K562 (cell line): ENCODE results near the gene TSPYL6. TPM values are rescaled to one million over a fixed set of nuclear protein-coding genes. Genes with fewer than 3 reads are reported as not detected.

ENCODE experiments used
- ATAC-seq: fragments of 200-7000 bp; cut with Tn5 transposase; 3 replicates; pipeline ENCODE4 v1.9.1; 2020; ENCODE audit warnings: moderate library complexity
- BruUV-seq: library from RNA; stranded (reverse); fragments of 400-500 nt; replicated peaks from 2 replicates; lab custom pipeline; 2021; lab: Mats Ljungman, UMichigan
- CTCF ChIA-PET: fragments of 300-600 bp; formaldehyde crosslinking; extraction: SDS; loops from one replicate; lab custom pipeline; 2021; ENCODE audit warnings: low intra/inter-chr PET ratio; lab: Yijun Ruan, JAX
- POLR2A ChIA-PET: fragments of 300-600, 350-650 bp; sonication (Branson Sonifier 250); formaldehyde crosslinking; extraction: SDS; loops from one replicate; lab custom pipeline; 2021; ENCODE audit warnings: antibody characterized with exemption, inconsistent platforms; lab: Yijun Ruan, JAX
- DNase-seq, 4 experiments: peaks; one replicate each; pipeline versions ENCODE4 v3.0.0 to v3.0.0-alpha.2; 2011 to 2018; ENCODE audit warnings: low spot score in 3 of 4, mixed read lengths in 3 of 4; ENCODE audit errors: extremely low read depth in 1 of 4
- FAIRE-seq: peaks from 2 replicates; lab custom pipeline; 2011; peaks lifted over from hg19 to GRCh38; lab: Jason Lieb, UNC
- H2AFZ ChIP-seq: 2 replicates; pipeline ENCODE4 v1.6.0; 2011; ENCODE audit warnings: low read depth, low read length, control low read depth, inconsistent platforms
- H3K27ac ChIP-seq: fragments of 200-600 bp; 3 replicates; pipeline ENCODE4 v1.8.0; 2011; ENCODE audit warnings: low read depth, mild to moderate bottlenecking, control low read depth, inconsistent platforms, low read length, moderate library complexity, mixed read lengths; ENCODE audit errors: extremely low read depth
- H3K27me3 ChIP-seq, 2 experiments: fragments of 300-600 bp in 1 of 2; 2 replicates in 1 of 2; 3 replicates in 1 of 2; pipeline versions ENCODE4 v1.6.0 to v1.8.0; 2011; ENCODE audit warnings: inconsistent platforms in 2 of 2, low read length in 2 of 2, mild to moderate bottlenecking in 1 of 2, mixed read lengths in 1 of 2, moderate library complexity in 1 of 2; ENCODE audit not compliant: control insufficient read depth in 2 of 2, insufficient read depth in 2 of 2
- H3K36me3 ChIP-seq: fragments of 300-600 bp; 3 replicates; pipeline ENCODE4 v1.8.0; 2011; ENCODE audit warnings: mild to moderate bottlenecking, low read length, inconsistent platforms; ENCODE audit not compliant: control insufficient read depth, insufficient read depth
- H3K4me1 ChIP-seq, 2 experiments: fragments of 200-600 bp in 1 of 2; replicated peaks in 1 of 2; 2 replicates in 1 of 2; 3 replicates in 1 of 2; pipeline versions ENCODE4 v1.5.1 to v1.8.0; 2011; ENCODE audit warnings: inconsistent platforms in 2 of 2, low read length in 2 of 2, mild to moderate bottlenecking in 1 of 2, mixed read lengths in 1 of 2, moderate library complexity in 1 of 2; ENCODE audit not compliant: control insufficient read depth in 2 of 2, insufficient read depth in 2 of 2
- H3K4me2 ChIP-seq: 2 replicates; pipeline ENCODE4 v1.6.1; 2011; ENCODE audit warnings: low read length, control low read depth, inconsistent platforms, mixed read lengths; ENCODE audit not compliant: insufficient read depth
- H3K4me3 ChIP-seq: fragments of 200-600 bp; sonication (generic), shearing (Covaris generic); 2 replicates; pipeline ENCODE4 v1.5.1; 2016; ENCODE audit warnings: control low read depth, inconsistent platforms
- H3K79me2 ChIP-seq: fragments of 200-600 bp; 3 replicates; pipeline ENCODE4 v1.8.0; 2011; ENCODE audit warnings: low read length, inconsistent platforms; ENCODE audit not compliant: control insufficient read depth, insufficient read depth
- H3K9ac ChIP-seq, 2 experiments: 2 replicates each; pipeline versions ENCODE4 v1.6.0 to v1.6.1; 2011; ENCODE audit warnings: low read depth in 2 of 2, low read length in 2 of 2, control low read depth in 1 of 2, inconsistent platforms in 1 of 2, mild to moderate bottlenecking in 1 of 2, mixed read lengths in 1 of 2; ENCODE audit not compliant: insufficient read depth in 1 of 2
- H3K9me1 ChIP-seq: one replicate; pipeline ENCODE4 v1.6.0; 2011; ENCODE audit warnings: inconsistent platforms, mild to moderate bottlenecking, low read length, moderate library complexity; ENCODE audit not compliant: control insufficient read depth, insufficient read depth
- H3K9me3 ChIP-seq: replicated peaks from 2 replicates; pipeline ENCODE4 v1.5.1; 2011; ENCODE audit warnings: low read depth, low read length, inconsistent platforms; ENCODE audit not compliant: control insufficient read depth, insufficient read depth
- H4K20me1 ChIP-seq: replicated peaks from 2 replicates; pipeline ENCODE4 v1.6.1; 2011; ENCODE audit warnings: low read length, inconsistent platforms, mixed read lengths; ENCODE audit not compliant: control insufficient read depth, insufficient read depth
- CBFB ChIP-seq: sonication (generic); formaldehyde crosslinking; IDR thresholded peaks from 2 replicates; pipeline ENCODE4 v1.4.0; 2020; ENCODE audit warnings: mild to moderate bottlenecking, missing genetic modification reagents
- DIDO1 ChIP-seq: fragments of 450-650 bp; IDR thresholded peaks from 2 replicates; pipeline ENCODE4 v1.6.1; 2016; ENCODE audit warnings: low read depth, missing biosample characterization, missing genetic modification characterization
- ETV6 ChIP-seq, 3 experiments: fragments of 150-350 bp in 1 of 3; sonication (generic) in 1 of 3; formaldehyde crosslinking in 1 of 3; IDR thresholded peaks; 2 replicates each; pipeline versions ENCODE4 v1.6.1 to v1.8.0; 2014 to 2022; ENCODE audit warnings: borderline replicate concordance in 2 of 3, low read depth in 2 of 3, antibody characterized with exemption in 1 of 3, low read length in 1 of 3, mild to moderate bottlenecking in 1 of 3, missing genetic modification reagents in 1 of 3
- KLF13 ChIP-seq: fragments of 450-650 bp; IDR thresholded peaks from 2 replicates; pipeline ENCODE4 v1.6.1; 2016; ENCODE audit warnings: missing genetic modification characterization, low read depth, mild to moderate bottlenecking, missing compliant biosample characterization, moderate library complexity, borderline replicate concordance
- MTA2 ChIP-seq: fragments of 450-650 bp; IDR thresholded peaks from 2 replicates; pipeline ENCODE4 v1.6.1; 2016; ENCODE audit warnings: low read depth
- MTA3 ChIP-seq: fragments of 450-650 bp; formaldehyde crosslinking; IDR thresholded peaks from 2 replicates; pipeline ENCODE4 v1.6.1; 2017; ENCODE audit warnings: mild to moderate bottlenecking, borderline replicate concordance
- SIRT6 ChIP-seq: IDR thresholded peaks from one replicate; pipeline ENCODE4 v1.6.1; 2012; ENCODE audit warnings: low read depth, mild to moderate bottlenecking, control low read depth, inconsistent platforms, low read length, moderate library complexity
- SMARCC2 ChIP-seq: fragments of 450-650 bp; IDR thresholded peaks from 2 replicates; pipeline ENCODE4 v1.6.1; 2017; ENCODE audit warnings: antibody characterized with exemption, moderate library complexity, mild to moderate bottlenecking, low read depth
- TAF15 ChIP-seq: fragments of 200-400 bp; formaldehyde crosslinking; IDR thresholded peaks from 2 replicates; pipeline ENCODE4 v1.6.1; 2017; ENCODE audit warnings: mild to moderate bottlenecking, low read depth, low read length, moderate library complexity
- TEAD1 ChIP-seq, 2 experiments: fragments of 450-650 bp in 1 of 2; sonication (generic) in 1 of 2; formaldehyde crosslinking; IDR thresholded peaks; 2 replicates each; pipeline versions ENCODE4 v1.4.0 to v1.8.0; 2020 to 2022; ENCODE audit warnings: mild to moderate bottlenecking in 2 of 2, missing genetic modification reagents in 1 of 2
- ZC3H4 ChIP-seq: sonication (generic); formaldehyde crosslinking; IDR thresholded peaks from 2 replicates; pipeline ENCODE4 v1.9.0; 2021; ENCODE audit warnings: missing genetic modification reagents, borderline replicate concordance
- ZEB2 ChIP-seq: fragments of 450-650 bp; IDR thresholded peaks from 2 replicates; pipeline ENCODE4 v1.6.1; 2016
- ZFPM2 ChIP-seq: fragments of 250-450 bp; sonication (Bioruptor Pico); IDR thresholded peaks from 2 replicates; pipeline ENCODE4 v1.5.1; 2022; ENCODE audit warnings: mild to moderate bottlenecking
- ZNF445 ChIP-seq: fragments of 250-450 bp; sonication (Bioruptor Pico); IDR thresholded peaks from 2 replicates; pipeline ENCODE4 v1.4.0; 2020; ENCODE audit warnings: low read depth, mild to moderate bottlenecking, moderate library complexity
- ZNF583 ChIP-seq: fragments of 250-450 bp; sonication (Bioruptor Pico); IDR thresholded peaks from 2 replicates; pipeline ENCODE4 v1.4.0; 2020
- WGBS: fragments of 100-300 bp; shearing (Covaris generic); methylation state at CpG from one replicate; pipeline ENCODE4 v1.1.6; 2016; ENCODE audit warnings: low coverage, mixed read lengths; ENCODE audit not compliant: insufficient coverage; ENCODE audit errors: missing lambda C conversion rate; 5-methylcytosine and 5-hydroxymethylcytosine counted together
- in situ Hi-C: fragments of 300-500 bp; cut with MboI; formaldehyde crosslinking; loops from 4 replicates; pipeline ENCODE4 v1.15.0; 2018; ENCODE audit warnings: inconsistent platforms, mixed read lengths
- intact Hi-C: fragments of 100-400 bp; cut with micrococcal nuclease; formaldehyde crosslinking; loops from 2 replicates; pipeline ENCODE4 v1.14.2; 2022
- polyA plus RNA-seq, 8 experiments: library from polyadenylated mRNA; depleted of rRNA in 4 of 8; stranded (reverse) in 5 of 8; unstranded in 3 of 8; fragments of >200 nt; fragmentation: Nextera tagmentation in 2 of 8; fragmentation: Illumina TruSeq in 1 of 8; extraction: Ambion mirVana in 2 of 8; extraction: Trizol in 1 of 8; gene quantifications; 2 replicates each; pipeline versions ENCODE4 v1.2.1 to v1.2.3, GENCODE V29; 2011 to 2014; ENCODE audit warnings: inconsistent platforms in 1 of 8, missing spikeins in 1 of 8
- total RNA-seq, 7 experiments: library from RNA; depleted of rRNA in 6 of 7; stranded (reverse); fragments of >200 nt in 6 of 7; fragmentation: Illumina TruSeq in 2 of 7; extraction: Trizol in 2 of 7; gene quantifications; 2 replicates each; pipeline versions ENCODE4 v1.2.1 to v1.2.3, GENCODE V29; 2011 to 2021; ENCODE audit warnings: low replicate concordance in 1 of 7
- TF ChIP-seq, protein P1 (sequence below): sonication (generic); formaldehyde crosslinking; IDR thresholded peaks from 2 replicates; pipeline ENCODE4 v1.8.0; 2022; ENCODE audit warnings: mild to moderate bottlenecking, missing genetic modification reagents
- TF ChIP-seq, protein P2 (sequence below): fragments of 450-650 bp; IDR thresholded peaks from 2 replicates; pipeline ENCODE4 v1.6.1; 2017; ENCODE audit warnings: antibody characterized with exemption

Gene TSPYL6
- total and polyA plus RNA-seq, 9 of the 15 experiments (the other 6 are each of a cell fraction or from before 2014, with no cell fraction given), result 1.5 to 10.1 (median 7.6) TPM

DNA sequence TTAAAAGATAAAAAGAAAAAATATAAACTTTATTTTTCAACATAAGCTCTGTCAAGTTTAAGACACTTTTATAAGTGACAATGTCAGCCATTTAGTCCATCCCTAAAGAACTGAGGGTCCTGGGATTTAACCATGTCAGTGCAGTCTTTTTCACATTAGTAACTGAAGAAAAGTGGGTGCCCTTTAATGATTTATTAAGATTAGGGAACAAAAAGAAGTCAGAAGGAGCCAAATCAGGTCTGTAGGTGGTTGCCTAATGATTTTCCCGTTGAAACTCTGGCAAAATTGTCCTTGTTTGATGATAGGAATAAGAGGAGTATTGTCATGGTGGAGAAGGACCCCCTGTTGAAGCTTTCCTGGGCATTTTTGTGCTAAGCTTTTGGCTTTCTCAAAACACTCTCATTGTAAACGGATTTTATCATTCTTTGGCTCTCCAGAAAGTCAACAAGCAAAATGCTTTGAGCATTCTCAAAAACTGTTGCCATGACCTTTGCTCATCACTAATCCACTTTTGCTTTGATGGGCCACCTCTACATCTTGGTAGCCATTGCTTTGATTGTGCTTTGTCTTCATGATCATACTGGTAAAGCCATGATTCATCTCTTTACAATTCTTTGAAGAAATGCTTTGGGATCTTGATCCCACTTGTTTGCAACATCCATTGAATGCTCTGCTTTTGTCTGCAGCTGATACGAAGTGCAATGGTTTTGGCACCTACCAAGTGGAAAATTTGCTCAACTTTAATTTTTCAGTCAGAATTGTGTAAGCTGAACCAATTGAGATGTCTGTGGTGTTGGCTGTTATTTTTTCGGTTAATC is 22.0 kb downstream of the TSPYL6 start:
- no peak for TF ChIP-seq KLF13
- TF ChIP-seq ZEB2, result no peak
- TF ChIP-seq SIRT6, result no peak
- no peak for TF ChIP-seq ZNF445 (CRISPR knock-in tag)
- TF ChIP-seq MTA3, result no peak
- no peak for TF ChIP-seq TAF15
- no peak for TF ChIP-seq ZC3H4 (CRISPR knock-in tag)
- TF ChIP-seq TEAD1 (CRISPR knock-in tag; IDR thresholded peaks at IDR 0.05), result no peak
- no peak for TF ChIP-seq MTA2
- TF ChIP-seq, protein P1, sequence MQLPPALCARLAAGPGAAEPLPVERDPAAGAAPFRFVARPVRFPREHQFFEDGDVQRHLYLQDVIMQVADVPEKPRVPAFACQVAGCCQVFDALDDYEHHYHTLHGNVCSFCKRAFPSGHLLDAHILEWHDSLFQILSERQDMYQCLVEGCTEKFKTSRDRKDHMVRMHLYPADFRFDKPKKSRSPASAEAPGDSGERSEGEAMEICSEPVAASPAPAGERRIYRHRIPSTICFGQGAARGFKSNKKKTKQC (CRISPR knock-in tag), result no peak
- no peak for TF ChIP-seq DIDO1 (tag)
- TF ChIP-seq, protein P2, sequence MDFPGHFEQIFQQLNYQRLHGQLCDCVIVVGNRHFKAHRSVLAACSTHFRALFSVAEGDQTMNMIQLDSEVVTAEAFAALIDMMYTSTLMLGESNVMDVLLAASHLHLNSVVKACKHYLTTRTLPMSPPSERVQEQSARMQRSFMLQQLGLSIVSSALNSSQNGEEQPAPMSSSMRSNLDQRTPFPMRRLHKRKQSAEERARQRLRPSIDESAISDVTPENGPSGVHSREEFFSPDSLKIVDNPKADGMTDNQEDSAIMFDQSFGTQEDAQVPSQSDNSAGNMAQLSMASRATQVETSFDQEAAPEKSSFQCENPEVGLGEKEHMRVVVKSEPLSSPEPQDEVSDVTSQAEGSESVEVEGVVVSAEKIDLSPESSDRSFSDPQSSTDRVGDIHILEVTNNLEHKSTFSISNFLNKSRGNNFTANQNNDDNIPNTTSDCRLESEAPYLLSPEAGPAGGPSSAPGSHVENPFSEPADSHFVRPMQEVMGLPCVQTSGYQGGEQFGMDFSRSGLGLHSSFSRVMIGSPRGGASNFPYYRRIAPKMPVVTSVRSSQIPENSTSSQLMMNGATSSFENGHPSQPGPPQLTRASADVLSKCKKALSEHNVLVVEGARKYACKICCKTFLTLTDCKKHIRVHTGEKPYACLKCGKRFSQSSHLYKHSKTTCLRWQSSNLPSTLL, result no peak
- no peak for TF ChIP-seq CBFB
- TF ChIP-seq ZNF583, result no peak
- TF ChIP-seq SMARCC2, result no peak
- TF ChIP-seq ZFPM2, result no peak
- TF ChIP-seq ETV6 (IDR thresholded peaks at IDR 0.05; ENCODE audit: borderline replicate concordance in 1 of 2, low read depth in 2 of 2, low read length in 1 of 2), result no peak
- TF ChIP-seq ETV6 (CRISPR knock-in tag; IDR thresholded peaks at IDR 0.05; ENCODE audit: borderline replicate concordance), result no peak
- H3K9me3 ChIP-seq, result no peaks in the 10 kb centered on the region
- H3K79me2 ChIP-seq, result no peaks in the 10 kb centered on the region; the same call in 1 of the 3 replicates
- FAIRE-seq (no peak), ATAC-seq (no peak), DNase-seq (no peak)
- H3K36me3 ChIP-seq, result peaks cover 2% of the 10 kb centered on the region; the same call in 1 of the 3 replicates
- CTCF ChIA-PET, result no interaction called here
- H4K20me1 ChIP-seq, result no peaks in the 10 kb centered on the region
- H2AFZ ChIP-seq, result no peak overlapping the region
- no peaks in the 10 kb centered on the region for H3K9me1 ChIP-seq
- no peak overlapping the region for H3K4me3 ChIP-seq
- BruUV-seq, result no TSS peak
- H3K27ac ChIP-seq, result no peak overlapping the region
- H3K27me3 ChIP-seq, result no peaks in the 10 kb centered on the region
- H3K9ac ChIP-seq, result no peak overlapping the region
- H3K4me1 ChIP-seq, result no peaks in the 10 kb centered on the region
- 16% methylated on average over 4 of the region's 4 CpGs for WGBS
- no peak overlapping the region for H3K4me2 ChIP-seq
- POLR2A ChIA-PET, result interaction anchor here (1.2 kb wide), 1 partner anchor 9 kb away, joined by 3 read pairs; no protein-coding TSS in a partner anchor
- in situ Hi-C loops, result no loop called here
- intact Hi-C loops, result no loop called here
